NCI-H1105 treated with DMSO at 0.1 percent for 48 hours (cell line): Measurements from ENCODE around the gene RHD.
"Not testable (repeated sequence)": the region's sequence is repeated elsewhere in the genome, so short reads cannot be mapped to it uniquely, and the experiment has no call there.

Experiments
- DNase-seq: peaks from one replicate; lab custom pipeline; 2025; lab: John Stamatoyannopoulos, UW

RHD gene

DNA sequence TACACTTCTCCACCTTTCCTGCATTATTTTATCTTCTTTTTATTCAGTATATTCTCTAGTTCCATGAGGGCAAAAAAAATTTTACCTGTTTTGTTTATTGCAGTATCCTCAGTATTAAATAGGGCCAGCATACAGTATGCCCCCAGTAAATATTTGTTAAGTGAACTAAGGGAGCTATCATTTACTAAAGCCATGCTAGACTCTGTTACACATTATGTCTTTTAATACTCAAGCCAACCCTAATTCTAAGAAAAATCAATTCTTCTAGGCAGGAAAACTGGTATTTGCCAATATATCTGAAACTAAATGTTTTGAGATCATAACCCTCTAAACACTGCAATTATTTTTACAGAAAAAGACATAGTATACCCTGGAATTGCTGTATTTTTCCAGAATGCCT, 84.1 kb downstream of the RHD start:
- no peak for DNase-seq

DNA sequence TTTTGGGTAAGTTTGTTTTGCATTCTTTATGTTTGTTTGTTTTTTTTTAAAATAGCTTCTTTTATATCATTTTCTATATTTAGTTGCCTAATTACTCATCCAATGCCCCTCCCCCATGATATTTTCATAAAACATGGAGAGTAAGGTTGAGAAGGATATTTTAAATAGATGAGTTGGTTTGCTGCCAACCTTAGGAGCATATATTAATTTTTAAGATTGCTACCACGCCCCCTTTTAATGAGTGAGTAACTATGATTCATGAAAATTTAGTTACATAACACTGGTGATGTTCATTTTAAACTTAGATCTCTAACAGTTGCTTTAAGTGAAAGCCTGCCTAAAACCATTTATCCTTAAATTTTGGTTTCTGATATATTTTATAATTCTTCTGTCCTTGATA, 84.5 kb downstream of the RHD start:
- DNase-seq: no peak

DNA sequence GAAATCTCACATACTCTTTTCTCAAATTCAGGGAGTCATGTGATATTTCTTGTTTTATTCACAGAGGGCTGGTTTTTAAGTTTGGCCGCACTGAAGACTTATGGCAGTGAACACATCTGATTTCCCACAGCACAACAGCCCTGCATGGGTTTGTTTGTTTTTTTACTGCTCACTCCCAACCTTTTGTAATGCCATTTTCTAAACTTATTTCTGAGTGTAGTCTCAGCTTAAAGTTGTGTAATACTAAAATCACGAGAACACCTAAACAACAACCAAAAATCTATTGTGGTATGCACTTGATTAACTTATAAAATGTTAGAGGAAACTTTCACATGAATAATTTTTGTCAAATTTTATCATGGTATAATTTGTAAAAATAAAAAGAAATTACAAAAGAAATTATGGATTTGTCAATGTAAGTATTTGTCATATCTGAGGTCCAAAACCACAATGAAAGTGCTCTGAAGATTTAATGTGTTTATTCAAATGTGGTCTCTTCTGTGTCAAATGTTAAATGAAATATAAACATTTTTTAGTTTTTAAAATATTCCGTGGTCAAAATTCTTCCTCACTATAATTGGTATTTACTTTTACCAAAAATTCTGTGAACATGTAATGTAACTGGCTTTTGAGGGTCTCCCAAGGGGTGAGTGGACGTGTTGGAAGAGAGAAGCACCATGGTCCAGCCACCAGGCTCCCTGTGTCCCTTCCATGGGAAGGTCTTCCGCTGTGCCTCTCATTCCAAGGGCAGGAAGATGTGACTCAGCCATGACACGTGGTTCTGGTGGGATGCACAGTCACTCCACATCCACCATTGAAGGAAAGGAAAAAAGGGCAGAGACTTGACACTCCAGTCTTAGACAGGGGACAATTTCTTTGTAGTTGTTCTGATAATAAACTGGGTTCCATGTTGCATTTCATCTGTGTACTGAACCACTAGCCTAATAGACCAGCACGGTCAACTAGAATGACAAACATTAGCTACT, 88.6 kb downstream of the RHD start:
- no peak for DNase-seq

DNA sequence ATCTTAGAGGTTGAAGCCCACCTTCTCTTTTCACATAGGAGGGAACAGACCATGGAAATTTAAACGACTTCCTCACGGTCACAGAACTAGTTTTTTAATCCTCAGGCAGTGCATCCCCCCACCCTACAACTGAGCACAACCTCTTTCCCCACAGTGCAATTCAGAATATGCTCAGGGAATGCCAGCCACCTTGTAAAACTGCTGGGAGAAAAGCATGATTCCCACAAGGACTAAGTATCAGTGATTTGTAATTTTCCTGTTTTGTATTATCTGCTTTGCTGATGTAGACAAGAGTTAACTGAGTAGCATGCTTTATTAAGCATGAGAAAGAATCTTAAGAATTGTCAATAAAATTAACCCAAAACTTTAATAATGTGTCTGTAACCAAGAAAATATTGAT, 89.6 kb downstream of the RHD start:
- no peak for DNase-seq

DNA sequence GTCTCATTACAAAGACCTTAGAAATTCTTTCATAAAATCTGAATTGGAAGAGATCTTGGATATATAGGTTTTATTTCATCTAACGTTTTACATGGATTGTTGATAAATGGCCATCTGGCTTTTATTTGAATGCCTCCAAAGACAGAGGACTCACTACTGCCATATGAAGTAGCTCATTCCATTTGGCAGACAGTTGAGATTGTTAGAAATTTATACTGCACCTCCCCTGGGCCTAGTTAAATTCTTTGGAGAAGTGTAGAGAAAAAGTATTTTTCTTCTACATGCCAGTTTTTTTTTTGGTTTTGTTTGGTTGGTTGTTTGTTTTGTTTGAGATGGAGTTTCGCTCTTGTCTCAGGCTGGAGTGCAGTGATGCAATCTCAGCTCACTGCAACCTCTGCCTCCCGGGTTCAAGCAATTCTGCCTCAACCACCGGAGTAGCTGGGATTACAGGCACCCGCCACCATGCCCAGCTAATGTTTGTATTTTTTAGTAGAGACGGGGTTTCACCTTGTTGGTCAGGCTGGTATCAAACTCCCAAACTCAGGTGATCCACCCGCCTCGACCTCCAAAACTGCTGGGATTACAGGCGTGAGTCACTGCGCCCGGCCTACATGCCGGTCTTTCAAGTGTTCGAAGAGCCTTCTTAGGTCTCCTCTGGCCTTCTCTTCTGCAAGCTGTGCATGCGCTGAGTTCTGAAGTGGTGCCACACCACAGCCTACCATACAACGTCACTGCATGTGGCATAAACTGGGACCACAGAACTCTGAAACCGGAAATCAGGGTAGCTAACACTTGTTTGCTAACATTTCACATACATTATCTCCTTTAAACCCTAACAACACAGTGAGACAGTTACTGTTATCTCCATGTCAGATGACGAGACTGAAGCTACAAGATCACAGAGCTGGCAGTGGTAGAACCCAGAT, 90.6 kb downstream of the RHD start:
- not testable (repeated sequence) for DNase-seq

DNA sequence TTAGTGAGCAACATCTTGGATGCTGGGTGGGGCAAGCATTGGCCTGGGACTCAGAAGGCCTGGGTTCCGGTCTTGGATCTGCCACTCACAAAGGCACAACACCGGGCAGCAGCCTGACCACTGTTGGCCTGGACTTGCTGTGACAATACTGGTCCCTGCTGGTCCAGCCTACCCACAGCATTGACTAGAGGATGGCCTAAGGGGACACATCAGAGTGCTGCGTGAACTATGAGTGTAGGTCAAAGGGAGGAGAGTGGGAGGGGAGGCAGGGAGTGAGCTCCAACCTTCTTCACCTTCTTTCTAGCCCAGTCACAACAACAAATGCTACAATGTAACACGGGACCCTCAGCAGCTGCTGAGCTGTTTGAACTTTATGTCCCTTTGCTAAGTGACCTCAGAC, 96.9 kb downstream of the RHD start:
- no peak for DNase-seq

DNA sequence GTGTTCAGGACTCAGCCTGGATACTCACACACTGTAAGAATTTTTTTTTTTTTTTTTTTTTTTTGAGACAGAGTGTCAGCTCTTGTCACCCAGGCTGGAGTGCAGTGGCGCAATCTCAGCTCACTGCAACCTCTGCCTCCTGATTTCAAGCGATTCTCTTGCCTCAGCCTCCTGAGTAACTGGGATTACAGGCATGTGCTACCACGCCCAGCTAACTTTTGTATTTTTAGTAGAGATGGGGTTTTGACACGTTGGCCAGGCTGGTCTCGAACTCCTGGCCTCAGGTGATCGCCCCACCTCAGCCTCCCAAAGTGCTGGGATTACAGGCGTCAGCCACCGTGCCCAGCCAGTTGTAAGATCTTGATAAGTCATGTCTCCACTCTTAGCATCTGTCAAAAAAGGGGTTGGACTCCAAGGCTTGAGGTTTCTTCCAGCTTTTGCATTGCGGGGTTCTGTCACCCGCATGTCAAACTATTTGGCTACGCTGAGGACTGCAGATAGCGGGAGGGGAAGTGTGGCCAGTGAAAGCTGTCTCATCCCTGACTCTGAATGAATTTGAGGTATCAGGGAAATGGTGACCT, 97.5 kb downstream of the RHD start:
- DNase-seq: not testable (repeated sequence)

DNA sequence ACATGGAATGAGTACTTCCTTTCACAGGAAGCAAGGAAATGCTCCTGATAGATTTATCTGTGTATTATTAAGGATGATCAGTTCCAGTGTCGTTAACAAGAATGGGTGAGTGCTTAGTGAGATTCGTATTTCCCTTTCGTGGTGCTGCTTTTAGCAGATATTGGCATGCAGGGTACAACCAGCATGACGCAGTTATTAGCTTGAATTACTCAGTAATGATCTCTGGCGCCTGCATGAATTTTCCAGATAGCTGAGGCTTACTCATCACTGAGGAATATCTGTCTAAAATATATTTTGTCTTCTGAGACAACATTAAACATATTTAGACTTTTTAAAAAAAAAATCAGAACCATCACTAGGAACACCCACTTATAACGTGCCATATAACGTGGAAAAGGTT, 99.4 kb downstream of the RHD start:
- not testable (repeated sequence) for DNase-seq

DNA sequence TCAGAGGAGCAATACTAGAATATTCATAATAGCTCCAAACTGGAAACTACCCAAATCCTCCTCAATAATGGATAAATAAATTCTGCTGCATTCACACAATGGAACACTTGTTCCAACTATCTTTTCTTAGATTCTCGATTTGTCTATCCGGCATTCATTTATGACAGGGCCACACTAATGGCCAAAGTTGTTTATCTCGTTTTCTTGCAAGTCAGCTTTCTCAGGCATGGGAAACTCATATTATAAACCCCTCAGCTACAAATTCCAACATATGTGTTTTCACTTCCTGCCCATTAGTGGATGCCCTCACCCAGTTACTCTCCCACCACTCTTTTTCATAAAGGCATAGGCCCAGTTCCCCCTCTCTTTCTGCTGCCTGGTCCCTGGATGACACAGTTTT, 106.1 kb downstream of the RHD start:
- not testable (repeated sequence) for DNase-seq
